ENCODE results near the gene MRPS18A. TPM values are rescaled to one million over a fixed set of nuclear protein-coding genes. Genes with fewer than 3 reads are reported as not detected.

The MRPS18A gene
- total and polyA plus RNA-seq, 2 donors (not counting 3 experiments of a cell fraction or from before 2014, with no cell fraction given) = 39.8 to 83.8 TPM

DNA sequence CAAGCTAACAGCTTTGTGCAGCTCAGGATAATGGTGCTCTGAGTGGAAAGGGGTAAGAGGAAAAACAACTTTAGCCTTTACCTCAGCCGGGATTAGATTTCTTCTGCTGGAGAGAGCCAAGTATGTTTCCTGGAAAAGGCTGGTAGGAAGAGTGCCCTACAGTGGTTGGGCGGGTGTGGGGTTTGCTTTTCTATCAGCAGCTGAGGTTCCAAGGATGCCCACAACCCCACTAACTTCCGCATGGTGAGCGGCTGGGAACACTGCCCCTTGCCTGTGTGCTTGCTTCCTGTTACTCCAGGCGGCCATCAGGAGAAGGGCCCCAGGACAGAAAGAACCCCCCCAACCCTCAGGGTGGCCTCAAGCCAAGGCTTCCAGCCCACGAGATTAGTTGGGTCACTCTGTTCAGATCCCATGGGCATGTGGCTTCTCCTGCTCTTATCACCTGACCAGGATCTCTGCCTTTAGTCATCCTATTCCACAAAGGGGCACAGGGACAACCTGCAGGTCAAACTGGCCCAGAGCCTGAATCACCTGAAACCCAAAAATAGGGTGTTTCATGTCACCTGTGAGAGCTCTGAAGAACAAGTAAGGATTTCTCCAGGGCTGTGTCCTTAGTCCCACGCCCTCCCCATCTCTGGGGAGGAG lies 10.5 kb downstream of the MRPS18A start:
- Histone ChIP-seq H3K27ac (ENCODE audit: insufficient read depth, low read depth, low read length) (no peak overlapping the region), H3K4me2 (ENCODE audit: insufficient read depth, low read length) (no peak overlapping the region), H2AFZ (ENCODE audit: low read depth, low read length) (no peak overlapping the region), H3K79me2 (ENCODE audit: control insufficient read depth, insufficient read depth, low read length) (peaks cover 6% of the 10 kb centered on the region), H3K4me3 (replicated peaks in 1 of 3; ENCODE audit: insufficient read depth in 1 of 3, low read depth in 1 of 3, low read length in 3 of 3) (no peak overlapping the region), H3K4me1 (ENCODE audit: control insufficient read depth, extremely low read depth, insufficient read depth, low read length) (no peaks in the 10 kb centered on the region), H3K9me3 (replicated peaks; ENCODE audit: control insufficient read depth, insufficient read depth, low read length) (no peaks in the 10 kb centered on the region), H3K9me1 (replicated peaks; ENCODE audit: control insufficient read depth, extremely low read depth, insufficient read depth, low read length) (no peaks in the 10 kb centered on the region), H3K36me3 (ENCODE audit: control insufficient read depth in 2 of 2, extremely low read depth in 1 of 2, insufficient read depth in 2 of 2, low read length in 2 of 2) (peaks cover 9 to 45% of the 10 kb centered on the region in 2 experiments), H3K27me3 (ENCODE audit: control insufficient read depth in 2 of 2, insufficient read depth in 2 of 2, low read length in 2 of 2) (no peaks in the 10 kb centered on the region), H3K9ac (replicated peaks; ENCODE audit: extremely low read depth, insufficient read depth, low read length) (no peak overlapping the region), H4K20me1 (replicated peaks; ENCODE audit: control insufficient read depth, extremely low read depth, insufficient read depth, low read length) (no peaks in the 10 kb centered on the region)
- no peak for DNase-seq (ENCODE audit: low read depth, low spot score)
- no peak for FAIRE-seq
- ChIA-PET CTCF (interaction anchor here (1.4 to 7.7 kb wide), 2 partner anchors 9 to 94 kb away, joined by 3 to 49 read pairs; no protein-coding TSS in a partner anchor), POLR2A (no interaction called here)
- no TSS peak for BruUV-seq (replicated peaks)
- TF ChIP-seq EZH2 (IDR thresholded peaks at IDR 0.05; ENCODE audit: borderline replicate concordance, low read depth, low read length, severe bottlenecking) (no peak), POLR2A (IDR thresholded peaks at IDR 0.05; ENCODE audit: low read depth, low read length) (no peak), CTCF (IDR thresholded peaks at IDR 0.05; ENCODE audit: extremely low read depth in 1 of 2, insufficient read depth in 1 of 2, low read depth in 1 of 2, low read length in 2 of 2) (no peak), GATA2 (IDR thresholded peaks at IDR 0.05; ENCODE audit: insufficient read depth, insufficient read length, low read depth, low read length) (no peak), MYC (IDR thresholded peaks at IDR 0.05; ENCODE audit: low read depth, low read length) (no peak), JUN (IDR thresholded peaks at IDR 0.05; ENCODE audit: borderline replicate concordance, insufficient read depth, insufficient read length, low read depth) (no peak), POLR2AphosphoS5 (IDR thresholded peaks at IDR 0.05; ENCODE audit: insufficient read depth, low read depth, low read length) (no peak), FOS (IDR thresholded peaks at IDR 0.05; ENCODE audit: borderline replicate concordance, insufficient read depth, low read length) (no peak)
- TF ChIP-seq, protein P1, sequence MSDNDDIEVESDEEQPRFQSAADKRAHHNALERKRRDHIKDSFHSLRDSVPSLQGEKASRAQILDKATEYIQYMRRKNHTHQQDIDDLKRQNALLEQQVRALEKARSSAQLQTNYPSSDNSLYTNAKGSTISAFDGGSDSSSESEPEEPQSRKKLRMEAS (IDR thresholded peaks at IDR 0.05; ENCODE audit: insufficient read depth, insufficient read length) = no peak
- intact Hi-C loops (cut with micrococcal nuclease) = no loop called here
- dilution Hi-C loops (cut with MboI; ENCODE audit: extremely low pct_ligation_motif_present, low sequenced_read_pairs) = no loop called here
